Measurements from ENCODE around the gene DYNLL1. TPM values are rescaled to one million over a fixed set of nuclear protein-coding genes. Genes with fewer than 3 reads are reported as not detected.
A peak's percentile ranks its signal among the peaks of the same experiment; 100 is the strongest.

Gene DYNLL1
- total and polyA plus RNA-seq, 2 of the 13 experiments (the other 11 are each of a cell fraction or from before 2014, with no cell fraction given) = 271 to 294 TPM

- TF ChIP-seq ZMAT5 (CRISPR knock-in tag; IDR thresholded peaks at IDR 0.05; ENCODE audit: borderline replicate concordance, low read depth) = no peak
- TF ChIP-seq SMARCE1 (IDR thresholded peaks at IDR 0.05; ENCODE audit: borderline replicate concordance) = no peak
- TF ChIP-seq ZFP62 (CRISPR knock-in tag; IDR thresholded peaks at IDR 0.05) = no peak
- no peak for TF ChIP-seq ZFAT (CRISPR knock-in tag; conservative IDR thresholded peaks at IDR 0.05)
- TF ChIP-seq HNRNPK (IDR thresholded peaks at IDR 0.05; ENCODE audit: low read depth, low read length, poor library complexity, severe bottlenecking) = no peak
- TF ChIP-seq MIXL1 (CRISPR knock-in tag; IDR thresholded peaks at IDR 0.05) = 0 out of 2 replicates have a peak, but pooled peaks have one; percentile 19
- no peak for TF ChIP-seq ZNF547 (CRISPR knock-in tag; IDR thresholded peaks at IDR 0.05)
- TF ChIP-seq ATF6 (CRISPR knock-in tag; conservative IDR thresholded peaks at IDR 0.05) = no peak
- TF ChIP-seq ELF1 (CRISPR knock-in tag; IDR thresholded peaks at IDR 0.05) = no peak
- TF ChIP-seq ZNF335 (CRISPR knock-in tag; IDR thresholded peaks at IDR 0.05) = 0 out of 2 replicates have a peak, but pooled peaks have one; percentile 59
- peak; percentile 95 to 100 for TF ChIP-seq POLR2A (IDR thresholded peaks at IDR 0.05; ENCODE audit: insufficient read depth in 1 of 2, low read depth in 2 of 2, low read length in 2 of 2)
- 0 out of 2 replicates have a peak, but pooled peaks have one; percentile 31 for TF ChIP-seq DZIP1 (CRISPR knock-in tag; IDR thresholded peaks at IDR 0.05)
- TF ChIP-seq NFE2 (CRISPR knock-in tag; IDR thresholded peaks at IDR 0.05) = no peak
- no peak for TF ChIP-seq ZNF17 (CRISPR knock-in tag; IDR thresholded peaks at IDR 0.05)
- TF ChIP-seq ZSCAN31 (CRISPR knock-in tag; IDR thresholded peaks at IDR 0.05; ENCODE audit: low read depth) = peak; percentile 51; the same call in 1 of the 2 replicates
- peak; percentile 90 for TF ChIP-seq ZNF143 (CRISPR knock-in tag; IDR thresholded peaks at IDR 0.05)
- no peak for TF ChIP-seq ZNF766 (CRISPR knock-in tag; IDR thresholded peaks at IDR 0.05; ENCODE audit: borderline replicate concordance)
- TF ChIP-seq TMF1 (CRISPR knock-in tag; IDR thresholded peaks at IDR 0.05; ENCODE audit: low read depth) = no peak
- no peak for TF ChIP-seq BRCA1 (CRISPR knock-in tag; IDR thresholded peaks at IDR 0.05)
- no peak for TF ChIP-seq ZNF280D (CRISPR knock-in tag; IDR thresholded peaks at IDR 0.05)
- TF ChIP-seq FOXK1 (CRISPR knock-in tag; IDR thresholded peaks at IDR 0.05; ENCODE audit: borderline replicate concordance, low read depth) = peak; percentile 79
- TF ChIP-seq ZFYVE20 (CRISPR knock-in tag; IDR thresholded peaks at IDR 0.05; ENCODE audit: borderline replicate concordance, low read depth) = 0 out of 2 replicates have a peak, but pooled peaks have one; percentile 12
- TF ChIP-seq KLF12 (CRISPR knock-in tag; IDR thresholded peaks at IDR 0.05; ENCODE audit: borderline replicate concordance) = peak; percentile 75
- TF ChIP-seq MLLT10 (CRISPR knock-in tag; IDR thresholded peaks at IDR 0.05) = no peak
Measured at GRCh38 chr12:120495731-120496412, at the start of gene DYNLL1 (continued).
